Breast epithelium (tissue), 3 donors: ENCODE results near the gene SCFD1.

Experiments
- POLR2A ChIP-seq: fragments of 450-650 bp; IDR thresholded peaks from one replicate; pipeline ENCODE4 v1.6.1; 2016; ENCODE audit warnings: antibody characterized with exemption, mild to moderate bottlenecking, moderate library complexity
- POLR2AphosphoS5 ChIP-seq, 3 donors: sonication (generic); formaldehyde crosslinking; IDR thresholded peaks; one replicate each; pipeline ENCODE4 v1.6.1; 2017; ENCODE audit warnings: antibody characterized with exemption in 3 of 3
- TF ChIP-seq, protein P1 (sequence below), 3 donors: fragments of 450-650 bp; IDR thresholded peaks; one replicate each; pipeline ENCODE4 v1.5.1; 2016 to 2017; ENCODE audit warnings: antibody characterized with exemption in 3 of 3, mild to moderate bottlenecking in 3 of 3, moderate library complexity in 3 of 3

- TF ChIP-seq, protein P1, sequence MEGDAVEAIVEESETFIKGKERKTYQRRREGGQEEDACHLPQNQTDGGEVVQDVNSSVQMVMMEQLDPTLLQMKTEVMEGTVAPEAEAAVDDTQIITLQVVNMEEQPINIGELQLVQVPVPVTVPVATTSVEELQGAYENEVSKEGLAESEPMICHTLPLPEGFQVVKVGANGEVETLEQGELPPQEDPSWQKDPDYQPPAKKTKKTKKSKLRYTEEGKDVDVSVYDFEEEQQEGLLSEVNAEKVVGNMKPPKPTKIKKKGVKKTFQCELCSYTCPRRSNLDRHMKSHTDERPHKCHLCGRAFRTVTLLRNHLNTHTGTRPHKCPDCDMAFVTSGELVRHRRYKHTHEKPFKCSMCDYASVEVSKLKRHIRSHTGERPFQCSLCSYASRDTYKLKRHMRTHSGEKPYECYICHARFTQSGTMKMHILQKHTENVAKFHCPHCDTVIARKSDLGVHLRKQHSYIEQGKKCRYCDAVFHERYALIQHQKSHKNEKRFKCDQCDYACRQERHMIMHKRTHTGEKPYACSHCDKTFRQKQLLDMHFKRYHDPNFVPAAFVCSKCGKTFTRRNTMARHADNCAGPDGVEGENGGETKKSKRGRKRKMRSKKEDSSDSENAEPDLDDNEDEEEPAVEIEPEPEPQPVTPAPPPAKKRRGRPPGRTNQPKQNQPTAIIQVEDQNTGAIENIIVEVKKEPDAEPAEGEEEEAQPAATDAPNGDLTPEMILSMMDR (IDR thresholded peaks at IDR 0.05) = no peak
- no peak for TF ChIP-seq POLR2A
- TF ChIP-seq POLR2AphosphoS5 (IDR thresholded peaks at IDR 0.05) = no peak
Measured at GRCh38 chr14:30771595-30771994, 149.5 kb downstream of the SCFD1 start.
